Erythroblast (primary cell): ENCODE data around the gene CDKN2B-AS1.

Experiments
- GATA1 ChIP-seq: IDR thresholded peaks from 2 replicates; pipeline ENCODE4 v1.6.1; 2011; ENCODE audit warnings: low read depth, mild to moderate bottlenecking, control low read depth, low read length, moderate library complexity
- POLR2A ChIP-seq: IDR thresholded peaks from 2 replicates; pipeline ENCODE4 v1.6.1; 2011; ENCODE audit warnings: mild to moderate bottlenecking, low read length

DNA sequence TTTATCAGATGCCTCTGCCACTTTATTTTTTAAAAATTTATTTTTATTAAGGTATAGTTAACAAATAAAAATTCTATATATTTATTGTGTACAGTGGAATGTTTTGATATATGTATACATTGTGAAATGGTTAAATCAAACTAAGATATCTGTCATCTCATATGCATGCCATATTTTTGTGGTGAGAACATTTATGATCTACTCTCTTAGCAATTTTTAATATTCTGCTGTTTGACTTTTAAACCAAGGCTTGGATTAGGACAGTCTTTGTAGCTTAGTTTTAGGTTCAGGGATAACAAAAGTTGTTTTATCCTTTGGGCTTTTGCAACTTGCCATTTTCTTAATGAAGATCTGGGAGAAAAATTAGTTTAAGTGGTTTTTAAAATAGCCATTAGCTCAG, 60.5 kb downstream of the CDKN2B-AS1 start:
- no peak for TF ChIP-seq POLR2A
- no peak for TF ChIP-seq GATA1
